ENCODE results near the gene PAQR7.

Gene PAQR7

DNA sequence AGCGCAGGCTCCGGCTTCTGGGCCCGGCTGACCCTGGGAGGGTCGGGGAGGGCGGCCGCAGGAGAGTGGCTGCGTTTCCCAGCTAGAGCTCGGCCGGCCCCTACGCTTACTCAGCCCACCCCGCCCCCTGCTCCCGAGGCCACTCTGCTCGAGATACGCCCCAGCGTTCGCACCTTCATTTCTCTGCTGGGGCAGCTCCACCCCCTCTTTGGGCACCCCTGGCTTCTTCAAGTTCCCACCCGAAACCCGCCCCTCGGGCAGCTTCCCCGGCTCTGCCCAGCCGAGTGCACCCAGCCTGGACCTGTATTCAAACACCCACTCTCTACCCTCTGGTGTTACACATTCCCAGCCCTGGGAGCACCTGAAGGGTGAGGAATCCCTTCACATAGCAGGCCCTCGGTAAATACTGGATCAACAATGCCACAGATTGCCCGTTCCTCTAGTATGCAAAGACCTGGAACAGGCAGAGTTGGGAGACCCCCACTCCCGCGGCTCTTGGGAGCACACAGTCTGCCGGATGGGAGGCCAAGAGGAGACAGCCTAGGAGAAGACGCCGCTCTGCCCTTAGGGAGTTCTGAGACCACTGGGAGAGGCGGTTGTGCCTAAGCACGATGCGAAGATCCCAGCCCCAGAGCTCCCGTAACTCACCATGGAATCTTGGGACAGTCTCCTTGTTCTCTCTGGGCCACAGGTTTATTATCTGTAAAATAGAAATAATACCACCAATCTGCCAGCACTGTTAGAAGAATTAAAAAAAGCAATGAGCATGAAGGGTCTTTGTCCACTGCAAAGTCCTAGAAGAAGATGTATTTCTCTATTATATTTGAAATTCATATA lies 566 bp upstream of the PAQR7 start:
- in situ Hi-C loops (cut with HindIII; ENCODE audit: low sequenced_read_pairs), result no loop called here

DNA sequence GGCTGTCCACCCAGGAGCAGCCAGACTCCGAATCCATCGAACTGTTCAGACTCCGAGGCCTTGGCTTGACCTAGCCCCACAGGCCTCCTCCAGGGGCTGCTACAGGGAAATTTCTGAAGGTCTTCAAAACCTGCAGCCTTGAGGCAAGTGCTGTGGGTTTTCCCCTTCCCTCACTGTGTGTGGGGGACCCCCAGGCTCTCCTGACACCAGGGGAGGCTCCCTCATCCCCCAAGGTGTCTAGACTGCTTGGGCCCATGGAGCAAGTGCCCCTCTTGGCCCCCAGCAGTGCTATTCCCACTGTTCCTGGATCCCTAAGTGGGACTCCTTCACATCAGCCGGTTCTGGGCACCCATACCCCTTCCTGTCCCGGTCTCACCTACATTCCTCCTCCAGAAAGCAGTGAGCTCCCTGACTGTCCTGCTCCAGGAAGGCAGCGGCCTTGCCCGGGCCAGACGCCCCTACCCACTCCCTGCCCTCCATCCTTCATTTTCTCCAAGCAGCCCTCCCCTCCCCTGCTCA lies 814 bp downstream of the PAQR7 start:
- in situ Hi-C loops (cut with HindIII; ENCODE audit: low sequenced_read_pairs), result no loop called here

DNA sequence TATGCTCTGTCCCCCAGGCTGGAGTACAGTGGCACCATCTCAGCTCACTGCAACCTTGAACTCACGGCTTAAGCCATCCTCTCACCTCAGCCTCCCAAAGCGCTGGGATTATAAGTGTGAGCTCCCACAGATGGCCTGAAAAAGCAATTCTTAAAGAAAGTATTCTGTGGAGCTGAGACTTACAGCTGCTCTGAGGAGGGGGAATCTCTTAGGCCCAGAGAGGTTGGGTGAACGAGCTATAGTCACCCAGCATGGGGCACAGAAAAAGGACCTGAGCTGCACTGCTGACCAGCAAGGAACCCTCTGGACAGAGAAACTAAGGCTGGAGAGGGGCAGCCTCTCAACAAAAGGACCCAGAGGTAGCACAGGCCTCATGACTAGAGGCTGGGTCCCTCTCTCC lies 1.3 kb downstream of the PAQR7 start:
- in situ Hi-C loops (cut with HindIII; ENCODE audit: low sequenced_read_pairs), result no loop called here

DNA sequence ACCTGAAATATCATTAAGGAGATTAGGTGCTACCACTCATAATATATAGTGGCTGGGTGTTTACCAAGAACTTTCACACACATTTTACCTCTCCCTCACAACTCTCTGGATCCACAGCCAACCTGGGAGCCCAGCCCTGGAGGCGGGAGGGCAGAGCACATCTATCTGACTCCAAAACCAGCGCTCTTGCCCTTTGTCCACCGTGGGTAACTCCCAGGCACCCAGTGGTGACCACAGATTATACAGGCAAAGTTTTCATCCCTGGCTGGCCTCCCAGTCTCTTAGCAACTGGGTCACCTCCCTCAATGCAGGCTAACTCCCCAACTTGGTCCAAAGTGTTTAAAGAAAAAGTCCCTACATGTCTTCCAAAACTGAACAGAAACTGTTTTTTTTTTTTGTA lies 2.4 kb downstream of the PAQR7 start:
- in situ Hi-C loops (cut with HindIII; ENCODE audit: low sequenced_read_pairs), result no loop called here

DNA sequence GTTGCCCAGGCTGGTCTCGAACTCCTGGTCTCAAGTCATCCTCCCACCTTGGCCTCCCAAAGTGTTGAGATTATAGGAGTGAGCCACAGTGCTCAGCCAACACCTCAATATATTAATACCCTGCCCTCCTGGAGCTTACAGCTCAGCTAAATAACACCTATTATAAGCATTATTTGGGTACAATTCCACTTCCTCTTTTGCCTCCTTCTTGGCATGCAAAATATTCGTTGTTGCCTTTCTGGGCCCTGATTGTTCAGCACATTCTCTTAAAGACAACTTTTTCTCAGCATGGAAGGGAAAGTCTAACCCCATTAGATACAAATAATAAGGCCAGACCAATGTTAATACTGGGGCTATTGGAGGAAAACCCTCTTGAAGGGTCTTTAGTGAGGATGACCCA lies 2.8 kb downstream of the PAQR7 start:
- in situ Hi-C loops (cut with HindIII; ENCODE audit: low sequenced_read_pairs), result no loop called here

DNA sequence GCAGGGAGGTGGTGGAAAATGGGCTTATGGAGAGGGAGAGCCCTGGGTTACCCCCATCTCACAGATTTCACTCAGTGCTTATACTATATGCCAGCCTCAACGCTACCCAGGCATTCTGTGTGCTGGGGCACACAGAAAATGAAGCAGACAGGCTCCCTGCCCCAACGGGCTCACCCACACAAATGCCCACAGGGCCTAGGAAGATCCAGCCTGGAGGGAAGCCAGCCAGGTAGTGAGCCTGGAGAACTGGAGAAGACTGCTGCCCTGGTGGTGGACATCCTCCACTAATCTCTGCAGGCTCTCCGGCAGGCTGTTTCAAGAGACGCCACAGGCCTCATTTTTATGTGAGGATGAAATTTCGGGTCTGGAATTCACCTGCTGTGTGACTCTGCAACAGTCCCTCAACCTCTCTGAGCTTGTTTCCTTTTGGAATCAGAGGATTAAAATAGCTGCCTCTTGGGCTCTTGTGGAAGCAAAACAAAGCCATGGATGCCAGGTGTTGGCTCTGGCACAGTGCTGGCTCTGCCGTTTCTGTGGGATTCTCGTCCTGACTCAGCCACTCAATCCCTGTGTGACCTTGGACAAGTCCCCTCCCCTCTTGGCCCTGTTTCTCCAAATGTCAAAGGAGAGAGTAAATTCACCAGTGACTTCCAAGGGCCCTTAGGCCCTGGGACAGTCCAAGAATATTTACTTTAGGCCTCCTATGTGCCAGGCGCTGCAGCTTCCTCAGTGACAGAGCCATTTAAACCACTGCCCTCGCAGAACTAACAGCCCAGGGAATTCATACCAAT lies 3.6 kb downstream of the PAQR7 start:
- in situ Hi-C loops (cut with HindIII; ENCODE audit: low sequenced_read_pairs), result no loop called here

DNA sequence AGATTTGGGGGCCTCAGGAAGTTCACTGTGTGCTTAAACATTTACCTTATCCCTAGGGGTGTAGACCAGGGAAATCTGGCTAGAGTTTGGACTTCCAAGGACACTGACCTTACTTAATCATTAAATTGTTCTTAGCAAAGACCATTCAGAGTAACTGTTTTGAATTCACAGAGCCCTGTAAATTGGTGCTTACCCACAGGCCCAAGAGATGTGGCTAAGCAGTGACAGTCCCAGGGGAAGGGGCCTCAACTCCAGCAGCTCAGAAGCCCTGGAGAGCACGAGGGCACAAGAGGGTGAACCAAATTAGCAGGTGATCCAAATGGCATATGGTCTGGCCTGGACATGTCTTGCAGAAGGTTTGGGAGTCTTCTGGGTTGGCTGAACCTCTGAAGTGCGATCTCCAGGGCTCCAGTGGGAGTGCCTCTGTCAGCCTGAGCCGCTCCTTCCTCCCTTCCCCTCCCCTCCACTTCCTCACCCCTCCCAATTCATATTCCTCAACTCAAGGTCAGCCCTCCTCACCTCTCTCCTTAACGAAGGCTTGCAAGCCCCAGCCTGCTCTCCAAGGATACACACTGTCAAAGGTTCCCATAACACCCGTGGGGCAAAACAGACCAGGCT lies 4.3 kb downstream of the PAQR7 start:
- in situ Hi-C loops (cut with HindIII; ENCODE audit: low sequenced_read_pairs), result no loop called here

DNA sequence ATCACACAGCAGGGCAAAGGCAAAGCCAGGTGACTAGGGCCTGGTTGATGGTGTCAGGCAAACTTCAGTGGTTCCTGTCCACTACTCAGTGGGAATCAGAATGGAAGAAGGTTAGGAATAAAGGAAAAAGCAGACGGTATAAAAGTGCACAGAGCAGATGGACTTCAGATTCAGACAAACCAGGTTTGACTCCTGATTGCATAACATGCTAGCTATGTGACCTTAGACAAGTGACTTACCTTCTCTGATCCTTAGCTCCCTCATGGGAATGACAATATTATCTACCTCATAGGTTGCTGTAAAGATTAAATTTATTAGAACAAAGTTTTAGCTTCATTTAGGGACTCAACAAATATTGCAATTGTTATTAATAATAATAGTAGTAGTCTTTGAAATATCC lies 4.9 kb downstream of the PAQR7 start:
- in situ Hi-C loops (cut with HindIII; ENCODE audit: low sequenced_read_pairs), result no loop called here

DNA sequence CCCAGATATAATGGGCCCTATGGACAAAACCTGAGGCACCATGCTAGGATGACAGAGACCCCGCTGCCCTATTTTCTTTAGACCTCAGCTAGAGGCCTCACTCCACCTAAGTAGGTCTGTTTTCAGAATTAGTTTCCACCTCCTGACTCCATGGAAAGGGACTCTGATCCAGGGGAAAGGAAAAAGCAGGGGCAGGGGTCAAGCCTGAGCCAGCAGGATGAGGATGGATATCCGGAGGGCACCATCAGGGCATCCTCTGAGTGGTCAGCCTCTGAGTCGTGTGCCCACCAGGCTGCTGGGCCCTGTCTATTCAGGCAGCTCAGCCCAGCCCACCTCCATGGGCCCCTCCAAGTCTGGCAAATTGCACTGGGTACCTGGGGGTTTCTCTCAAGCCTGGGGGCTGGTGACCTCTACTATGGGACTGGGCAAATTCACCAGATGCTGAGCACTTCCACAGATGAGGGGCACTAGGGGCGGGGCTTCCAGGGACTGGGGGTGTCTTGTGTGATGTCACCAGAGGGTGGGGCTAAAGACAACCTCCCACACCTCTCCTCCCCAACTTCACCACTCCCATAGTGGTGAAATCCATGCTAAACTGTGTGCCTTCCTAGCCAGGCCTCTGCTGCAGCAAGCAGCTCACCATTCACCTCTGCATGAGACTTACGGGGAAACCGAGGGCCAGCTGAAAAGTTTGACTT lies 5.5 kb downstream of the PAQR7 start:
- in situ Hi-C loops (cut with HindIII; ENCODE audit: low sequenced_read_pairs), result no loop called here

DNA sequence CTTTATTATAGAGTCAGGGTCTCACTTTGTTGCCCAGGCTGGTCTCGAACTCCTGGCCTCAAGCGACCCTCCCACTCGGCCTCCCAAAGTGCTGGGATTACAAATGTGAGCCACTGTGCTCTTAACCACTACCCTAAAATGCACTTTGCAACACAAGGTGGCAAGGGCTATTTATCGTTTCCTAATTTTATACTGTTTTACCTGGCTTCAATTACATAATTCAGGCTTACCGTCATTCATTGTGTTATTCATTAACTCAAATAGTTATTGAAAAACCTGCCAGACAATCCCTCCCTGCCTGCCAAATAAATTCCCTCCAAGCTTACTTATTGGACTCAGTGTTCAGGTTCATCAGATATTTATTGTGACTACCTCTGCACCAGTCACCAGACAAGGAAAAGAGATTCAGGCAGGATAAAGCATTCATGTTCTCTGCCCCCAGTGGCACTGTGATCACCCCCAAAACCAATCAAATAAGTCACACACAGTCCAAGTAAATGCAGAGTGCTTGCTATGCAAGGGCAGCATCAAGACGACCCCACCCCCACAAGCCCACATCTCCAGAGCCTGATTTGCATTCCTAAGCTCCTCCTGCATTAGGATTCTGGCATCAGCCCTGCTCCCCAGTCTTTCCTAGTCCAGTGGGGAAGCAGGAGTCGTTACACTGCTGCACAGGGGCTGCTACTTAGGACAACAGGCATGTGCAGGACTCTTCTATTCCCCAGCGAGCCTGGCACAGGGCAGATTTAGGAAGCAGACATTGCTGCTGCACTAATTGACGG lies 8.1 kb downstream of the PAQR7 start:
- in situ Hi-C loops (cut with HindIII; ENCODE audit: low sequenced_read_pairs), result no loop called here

DNA sequence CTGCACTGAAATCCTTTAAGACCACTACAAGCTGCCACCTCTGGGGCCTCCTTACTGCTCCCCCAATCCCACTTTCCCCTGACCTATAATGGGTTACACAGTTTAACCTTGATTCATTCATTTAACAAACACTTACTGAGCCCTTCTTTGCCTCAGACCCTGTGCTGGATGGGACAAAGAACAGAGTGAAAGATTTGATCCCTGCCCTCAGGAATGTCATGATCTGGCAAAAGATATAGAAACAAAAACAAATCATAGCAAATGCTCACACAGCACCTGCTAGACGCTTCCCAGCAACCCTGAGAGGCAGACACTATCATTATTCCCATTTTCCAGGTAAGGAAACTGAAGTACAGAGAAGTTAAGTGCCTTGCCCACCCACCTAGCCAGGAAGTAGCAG lies 9.2 kb downstream of the PAQR7 start:
- in situ Hi-C loops (cut with HindIII; ENCODE audit: low sequenced_read_pairs), result no loop called here

DNA sequence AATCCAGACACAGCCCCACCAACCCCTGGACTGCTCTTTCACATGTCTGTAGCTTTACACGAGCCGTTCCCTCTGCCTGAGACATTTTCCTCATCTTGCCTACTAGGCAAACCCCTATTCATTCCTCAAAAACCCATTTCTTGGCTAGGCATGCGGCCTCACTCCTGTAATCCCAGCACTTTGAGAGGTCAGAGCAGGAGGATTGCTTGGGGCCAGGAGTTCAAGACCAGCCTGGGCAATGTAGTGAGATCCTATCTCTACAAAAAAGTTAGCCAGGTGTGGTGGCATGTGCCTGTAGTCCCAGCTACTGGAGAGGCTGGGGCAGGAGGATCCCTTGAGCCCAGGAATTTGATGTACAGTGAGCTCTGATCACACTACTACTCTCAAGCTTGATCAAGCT lies 11.1 kb downstream of the PAQR7 start:
- in situ Hi-C loops (cut with HindIII; ENCODE audit: low sequenced_read_pairs), result no loop called here

DNA sequence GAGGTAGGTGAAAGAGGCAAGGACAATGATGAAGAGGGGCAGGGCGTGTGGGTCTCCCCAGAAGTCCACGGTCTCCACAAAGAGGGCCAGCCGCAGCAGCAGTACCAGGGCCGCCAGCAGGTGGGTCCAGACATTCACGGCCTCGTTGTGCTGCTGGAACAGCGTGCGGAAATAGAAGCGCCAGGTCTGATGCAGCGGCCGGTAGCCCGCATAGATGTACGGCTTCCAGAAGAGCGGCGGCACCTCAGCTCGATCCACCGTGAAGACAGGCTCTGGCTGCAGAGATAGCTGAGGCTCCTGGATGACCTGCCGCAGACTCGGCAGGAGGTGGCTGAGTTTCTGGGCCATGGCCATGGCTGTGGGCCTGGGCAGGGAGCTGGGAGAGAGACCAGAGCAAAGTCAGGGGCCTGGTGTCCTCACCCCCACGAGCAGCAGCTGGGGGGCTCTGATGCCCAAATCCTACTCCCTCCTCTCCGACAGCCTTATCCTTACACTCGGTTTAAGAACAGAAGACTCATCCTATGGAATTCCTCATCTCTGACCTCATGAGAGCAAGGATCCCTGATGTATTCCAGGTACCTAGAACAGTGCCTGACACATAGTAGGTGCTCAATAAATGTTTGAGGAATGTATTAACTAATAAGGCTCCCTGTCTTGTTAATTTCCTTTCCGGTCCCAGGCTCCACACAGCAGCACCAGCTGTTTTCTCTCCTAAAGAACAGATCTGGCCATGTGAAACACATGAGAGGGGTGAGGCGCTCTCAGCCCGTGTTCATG lies 11.8 kb downstream of the PAQR7 start:
- in situ Hi-C loops (cut with HindIII; ENCODE audit: low sequenced_read_pairs), result no loop called here

DNA sequence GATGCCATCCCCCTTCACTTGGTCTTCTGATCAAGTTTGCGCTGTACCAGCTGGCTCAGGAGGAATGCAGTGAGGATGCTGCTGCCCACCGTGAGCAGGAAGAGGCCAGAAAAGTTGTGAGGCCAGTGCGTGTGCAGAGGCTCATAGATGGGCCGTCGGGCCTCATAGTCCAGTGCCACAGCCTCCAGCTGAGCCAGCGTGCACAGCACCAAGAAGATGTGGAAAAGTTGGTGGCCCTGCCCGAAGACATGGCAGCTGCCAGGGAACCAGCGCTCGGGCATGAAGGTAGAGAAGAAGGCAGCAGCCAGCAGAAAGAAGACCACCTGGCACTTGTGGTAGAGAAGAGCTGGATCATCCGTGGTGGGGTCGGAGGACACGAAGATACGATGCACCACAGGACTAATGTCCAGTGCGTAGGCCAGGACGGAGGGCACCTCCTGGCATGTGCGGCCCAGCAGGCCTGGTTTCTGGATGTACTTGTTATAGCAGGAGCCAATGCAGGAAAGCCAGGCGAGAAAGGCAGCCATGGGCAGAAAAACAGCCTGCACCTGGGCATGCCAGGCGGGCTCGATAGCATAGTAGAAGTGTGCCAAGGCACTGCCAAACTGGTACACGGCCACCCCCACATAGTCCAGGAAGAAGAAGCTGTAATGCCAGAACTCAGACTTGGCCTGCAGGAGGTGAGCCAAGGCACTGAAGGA lies 12.6 kb downstream of the PAQR7 start:
- in situ Hi-C loops (cut with HindIII; ENCODE audit: low sequenced_read_pairs), result no loop called here

DNA sequence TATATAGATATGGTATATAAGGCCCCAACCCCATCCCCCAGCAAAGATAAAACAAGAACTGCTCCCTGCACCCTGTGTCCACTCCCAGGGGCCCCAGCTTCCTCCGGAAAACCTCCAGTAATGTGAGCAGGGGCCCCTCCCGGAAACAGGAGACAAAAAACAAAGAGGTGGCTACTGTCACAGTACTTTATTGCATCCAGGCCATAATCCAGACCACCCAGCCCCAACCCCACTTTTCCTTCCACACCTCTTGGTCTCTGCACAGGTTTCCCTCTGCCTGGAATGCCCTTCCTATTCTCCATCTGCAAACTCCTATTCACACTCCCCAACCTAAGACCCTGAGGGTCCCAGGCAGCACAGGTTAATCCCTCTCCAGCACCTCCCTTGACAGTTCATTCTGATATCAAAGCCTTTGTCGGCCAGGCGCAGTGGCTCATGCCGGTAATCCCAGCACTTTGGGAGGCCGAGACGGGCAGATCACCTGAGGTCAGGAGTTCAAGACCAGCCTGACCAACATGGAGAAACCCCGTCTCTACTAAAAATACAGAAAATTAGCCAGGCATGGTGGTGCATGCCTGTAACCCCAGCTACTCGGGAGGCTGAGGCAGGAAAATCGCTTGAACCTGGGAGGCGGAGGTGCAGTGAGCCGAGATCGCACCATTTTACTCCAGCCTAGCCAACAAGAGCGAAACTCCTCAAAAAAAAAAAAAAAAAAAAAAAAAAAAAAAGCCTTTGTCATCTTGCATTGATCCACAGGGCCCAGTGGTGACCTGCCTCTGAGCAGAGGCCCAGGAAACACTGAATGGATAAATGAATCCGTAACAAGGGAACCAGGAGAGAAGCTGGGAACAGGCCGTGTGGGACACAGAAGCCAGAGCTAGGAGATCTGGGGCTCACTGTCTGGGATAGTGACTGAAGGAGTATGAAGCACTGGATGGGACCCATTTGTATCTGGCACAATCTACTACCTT lies 13.9 kb downstream of the PAQR7 start:
- in situ Hi-C loops (cut with HindIII; ENCODE audit: low sequenced_read_pairs), result no loop called here

DNA sequence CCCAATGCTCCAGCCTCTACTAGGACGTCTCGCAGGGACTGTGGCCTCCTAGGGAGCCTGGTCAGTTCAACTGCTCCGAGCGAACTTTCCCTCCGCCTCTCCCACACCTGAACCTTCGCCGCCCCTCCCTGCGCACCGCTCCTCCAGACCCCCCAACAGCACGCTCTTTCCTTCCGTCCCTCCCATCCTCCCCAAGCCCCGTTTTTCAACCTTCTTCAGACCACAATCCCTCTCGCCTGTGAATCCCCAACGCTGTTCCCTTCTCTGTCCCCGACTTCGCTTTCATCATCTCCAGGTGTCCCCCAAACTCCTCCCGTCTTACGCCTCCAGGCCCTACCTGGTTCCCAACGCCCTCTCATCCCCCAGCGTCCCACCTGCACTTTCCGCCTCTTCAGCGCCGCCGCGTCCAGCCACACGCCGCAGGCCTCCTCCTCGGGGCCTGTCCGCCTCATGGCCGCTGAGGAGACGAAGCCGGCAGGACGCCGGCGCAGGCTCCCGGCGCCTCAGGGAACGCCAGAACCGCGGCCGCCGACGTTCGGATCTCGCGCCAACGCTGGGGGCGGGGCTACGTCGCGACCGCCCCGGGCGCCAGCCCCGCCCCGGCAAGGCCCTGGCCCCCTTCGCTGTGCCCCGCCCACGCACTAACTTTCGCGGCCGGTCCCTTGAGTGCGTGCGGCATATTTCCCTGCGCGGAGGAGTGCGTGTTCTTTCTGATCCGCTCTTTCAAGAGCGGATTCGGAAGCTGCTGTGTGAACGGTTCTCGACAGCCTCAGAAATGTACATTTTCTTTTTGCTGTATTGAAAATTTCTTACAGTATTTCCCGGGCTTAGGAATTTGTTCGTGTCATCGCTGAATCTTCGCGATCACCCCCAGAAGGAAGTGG lies 16.4 kb downstream of the PAQR7 start, which contains the start of gene AUNIP:
Gene AUNIP, minus strand, starts transcription at position 552 of the 884 bp plus-strand sequence. Its CDS starts 100 bp downstream, at position 452.
- in situ Hi-C loops (cut with HindIII; ENCODE audit: low sequenced_read_pairs), result no loop called here

DNA sequence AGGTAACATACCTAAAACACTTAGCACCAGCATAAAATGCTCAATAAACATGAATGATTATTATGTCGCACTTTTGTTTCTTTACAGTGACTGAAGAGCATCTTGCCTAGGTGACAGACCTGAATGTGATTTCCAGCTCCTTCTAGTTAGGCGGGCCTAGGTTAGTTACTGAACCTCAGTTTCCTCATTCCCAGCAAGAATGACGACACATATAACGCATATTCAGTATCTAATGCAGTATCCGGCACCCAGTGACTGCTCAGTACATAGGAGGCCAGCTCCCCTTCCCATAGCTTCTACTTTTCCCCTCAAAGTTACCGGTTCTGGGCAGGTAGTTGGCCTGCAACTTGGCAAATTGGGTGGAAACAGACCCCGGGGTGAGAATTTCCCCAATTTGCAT lies 17.0 kb downstream of the PAQR7 start:
- in situ Hi-C loops (cut with HindIII; ENCODE audit: low sequenced_read_pairs), result no loop called here

Data from DLD1 (cell line).